Activated B cell treated with CpG ODN at 0.5 μM for 24 hours (primary cell): Measurements from ENCODE around the gene SCUBE1. TPM values are rescaled to one million over a fixed set of nuclear protein-coding genes. Genes with fewer than 3 reads are reported as not detected.
A peak's percentile ranks its signal among the peaks of the same experiment; 100 is the strongest.

Source experiments
- ATAC-seq: fragments of 200-7000 bp; cut with Tn5 transposase; one replicate; pipeline ENCODE4 v1.10.0; 2021; ENCODE audit warnings: low read depth, mild to moderate bottlenecking, moderate library complexity
- CTCF ChIA-PET: fragments of 350-600 bp; sonication (Branson Sonifier 250); formaldehyde crosslinking; loops from one replicate; lab custom pipeline; 2021; ENCODE audit warnings: antibody characterized with exemption; lab: Charles Lee
- POLR2A ChIA-PET: fragments of 350-600 bp; sonication (Branson Sonifier 250); formaldehyde crosslinking; loops from one replicate; lab custom pipeline; 2021; ENCODE audit warnings: antibody characterized with exemption; lab: Charles Lee
- DNase-seq: peaks from one replicate; pipeline ENCODE4 v3.0.0; 2022
- H3K27ac Mint-ChIP-seq: one replicate; pipeline ENCODE4 v1.8.0; 2020; ENCODE audit warnings: mixed read lengths
- H3K27me3 Mint-ChIP-seq: one replicate; pipeline ENCODE4 v1.8.0; 2021; ENCODE audit warnings: mixed read lengths
- H3K36me3 Mint-ChIP-seq: one replicate; pipeline ENCODE4 v1.8.0; 2021; ENCODE audit warnings: low read depth, mixed read lengths
- H3K4me1 Mint-ChIP-seq: one replicate; pipeline ENCODE4 v1.8.0; 2021; ENCODE audit warnings: mixed read lengths
- H3K4me3 Mint-ChIP-seq: one replicate; pipeline ENCODE4 v1.8.0; 2020; ENCODE audit warnings: mild to moderate bottlenecking, mixed read lengths
- H3K9me3 Mint-ChIP-seq: one replicate; pipeline ENCODE4 v1.8.0; 2020; ENCODE audit warnings: mixed read lengths
- CTCF ChIP-seq: fragments of 200-600 bp; IDR thresholded peaks from one replicate; pipeline ENCODE4 v1.8.0; 2022; ENCODE audit warnings: antibody characterized with exemption, mild to moderate bottlenecking
- intact Hi-C: fragments of 100-400 bp; cut with micrococcal nuclease; formaldehyde crosslinking; loops from one replicate; pipeline ENCODE4 v1.15.1; 2024
- total RNA-seq: library from RNA; stranded (reverse); gene quantifications from 2 replicates; pipeline ENCODE4 v1.2.3, GENCODE V29; 2022

The SCUBE1 gene
- total RNA-seq, 1 donor from 2014 or later: not detected

GRCh38 chr22:43349636-43350035 is 6.5 kb upstream of the SCUBE1 start:
- H3K4me1 Mint-ChIP-seq: no peaks in the 10 kb centered on the region
- POLR2A ChIA-PET: no interaction called here
- no peak for TF ChIP-seq CTCF
- no peaks in the 10 kb centered on the region for H3K9me3 Mint-ChIP-seq
- no peak overlapping the region for H3K27ac Mint-ChIP-seq
- H3K4me3 Mint-ChIP-seq: no peak overlapping the region
- peaks cover 34% of the 10 kb centered on the region for H3K27me3 Mint-ChIP-seq
- CTCF ChIA-PET: interaction anchor here (0.6 kb wide), 1 partner anchor 10 kb away, joined by 3 read pairs; no protein-coding TSS in a partner anchor
- DNase-seq (no peak), ATAC-seq (no peak)
- H3K36me3 Mint-ChIP-seq: no peaks in the 10 kb centered on the region
- intact Hi-C loops: no loop called here

DNA sequence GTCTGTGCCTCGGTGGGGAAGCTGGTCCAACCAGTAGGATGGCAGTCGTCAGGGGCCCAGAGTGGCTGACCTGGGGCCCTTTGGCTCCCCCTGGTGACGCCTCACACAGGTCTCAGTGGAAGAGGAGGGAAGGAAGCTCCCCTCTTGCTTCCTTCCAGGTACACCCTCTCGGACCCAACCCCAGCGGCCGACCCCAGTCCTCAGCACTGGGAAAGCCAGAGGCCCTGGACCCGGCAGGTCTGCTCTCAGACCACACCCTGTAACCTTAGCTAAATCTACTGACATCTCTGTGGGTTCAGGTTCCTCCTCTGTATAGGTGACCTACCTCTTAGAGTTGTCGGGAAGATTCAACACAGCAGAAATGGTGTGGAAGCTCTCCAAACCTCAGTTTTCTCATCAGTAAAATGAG is 3.4 kb upstream of the SCUBE1 start:
- H3K4me3 Mint-ChIP-seq: no peak overlapping the region
- POLR2A ChIA-PET: no interaction called here

DNA sequence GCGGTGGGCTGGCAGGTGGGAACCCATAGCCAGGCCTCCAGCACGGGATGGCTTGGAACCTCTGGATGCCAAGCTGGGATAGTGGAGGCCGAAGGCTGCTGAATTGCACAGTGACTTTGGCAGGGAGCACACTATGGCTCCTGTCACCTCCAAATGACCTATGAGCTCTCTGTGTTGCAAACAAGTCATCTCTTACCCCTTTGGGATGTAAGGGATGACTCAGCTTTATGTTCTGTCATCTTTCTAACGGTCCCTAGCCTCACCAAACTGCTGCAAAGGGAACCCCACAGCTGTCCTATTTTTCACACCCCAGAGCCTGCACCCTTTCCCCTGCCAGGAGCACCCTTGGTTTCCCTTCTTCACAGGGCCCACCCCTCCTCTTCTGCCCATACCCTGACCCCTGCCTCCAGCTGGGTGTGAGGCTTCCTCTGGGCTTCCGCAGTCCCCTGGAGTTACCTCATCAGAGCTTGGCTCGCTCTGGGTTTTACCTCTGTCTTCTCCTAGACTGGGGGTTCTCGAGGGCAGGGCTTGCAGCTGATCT is 2.7 kb upstream of the SCUBE1 start:
- no peak for TF ChIP-seq CTCF
- no peaks in the 10 kb centered on the region for H3K9me3 Mint-ChIP-seq
- ATAC-seq: no peak
- H3K27me3 Mint-ChIP-seq: peaks cover 46% of the 10 kb centered on the region
- DNase-seq: no peak
- ChIA-PET CTCF (interaction anchor here (1.0 to 3.2 kb wide), 12 partner anchors 14 to 364 kb away, joined by 3 to 45 read pairs (median 4); no protein-coding TSS in a partner anchor), POLR2A (no interaction called here)
- no peak overlapping the region for H3K4me3 Mint-ChIP-seq
- peaks cover 14% of the 10 kb centered on the region for H3K4me1 Mint-ChIP-seq
- no peak overlapping the region for H3K27ac Mint-ChIP-seq
- H3K36me3 Mint-ChIP-seq: no peaks in the 10 kb centered on the region
- intact Hi-C loops: loop anchor here (1.0 kb wide), 2 partner anchors 72 to 115 kb away; no protein-coding TSS in a partner anchor

More for the DNA sequence above, 3.4 kb upstream of the SCUBE1 start:
- H3K9me3 Mint-ChIP-seq: no peaks in the 10 kb centered on the region
- peaks cover 11% of the 10 kb centered on the region for H3K4me1 Mint-ChIP-seq
- CTCF ChIA-PET: interaction anchor here (0.8 to 3.2 kb wide), 13 partner anchors 15 to 363 kb away, joined by 3 to 45 read pairs (median 4); partner anchors contain the start of gene TTLL12
- peak; percentile 45 for ATAC-seq
- intact Hi-C loops: loop anchor here (1.0 kb wide), 2 partner anchors 72 to 115 kb away; no protein-coding TSS in a partner anchor
- TF ChIP-seq CTCF: no peak
- no peaks in the 10 kb centered on the region for H3K36me3 Mint-ChIP-seq
- peak; percentile 44 for DNase-seq
- H3K27me3 Mint-ChIP-seq: peaks cover 42% of the 10 kb centered on the region
- H3K27ac Mint-ChIP-seq: no peak overlapping the region

GRCh38 chr22:43345356-43345755 is 2.2 kb upstream of the SCUBE1 start:
- DNase-seq: no peak
- H3K9me3 Mint-ChIP-seq: no peaks in the 10 kb centered on the region
- H3K4me1 Mint-ChIP-seq: peaks cover 14% of the 10 kb centered on the region
- intact Hi-C loops: no loop called here
- TF ChIP-seq CTCF: no peak
- H3K27ac Mint-ChIP-seq: no peak overlapping the region
- CTCF ChIA-PET: interaction anchor here (1.0 to 3.2 kb wide), 4 partner anchors 41 to 114 kb away, joined by 3 to 45 read pairs (median 11); no protein-coding TSS in a partner anchor
- peaks cover 51% of the 10 kb centered on the region for H3K27me3 Mint-ChIP-seq
- no peak overlapping the region for H3K4me3 Mint-ChIP-seq
- POLR2A ChIA-PET: no interaction called here
- no peaks in the 10 kb centered on the region for H3K36me3 Mint-ChIP-seq
- no peak for ATAC-seq

DNA sequence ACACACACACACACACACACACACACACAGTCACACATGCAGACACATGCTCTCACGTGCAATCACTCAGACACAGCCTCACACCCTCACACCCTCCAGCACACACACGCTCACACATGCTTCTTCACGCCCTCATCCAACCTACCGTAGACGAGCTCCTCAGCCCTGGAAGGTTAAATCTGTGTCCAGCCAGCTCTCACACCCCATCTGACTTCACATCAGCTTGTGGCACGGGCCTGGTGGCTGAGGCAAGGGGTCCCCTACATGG is 1.3 kb upstream of the SCUBE1 start:
- H3K27ac Mint-ChIP-seq: no peak overlapping the region
- CTCF ChIA-PET: interaction anchor here (0.6 to 3.2 kb wide), 2 partner anchors 71 to 113 kb away, joined by 4 to 17 read pairs; no protein-coding TSS in a partner anchor

More for the DNA sequence above, 1.3 kb upstream of the SCUBE1 start:
- Mint-ChIP-seq H3K36me3 (no peaks in the 10 kb centered on the region), H3K27me3 (peaks cover 47% of the 10 kb centered on the region), H3K4me3 (peak overlapping the region; percentile 13), H3K4me1 (peaks cover 14% of the 10 kb centered on the region), H3K9me3 (no peaks in the 10 kb centered on the region)
- POLR2A ChIA-PET: interaction anchor here (0.6 kb wide), 1 partner anchor 111 kb away, joined by 4 read pairs; no protein-coding TSS in a partner anchor
- intact Hi-C loops: no loop called here
- no peak for ATAC-seq
- TF ChIP-seq CTCF: no peak
- no peak for DNase-seq
